Gastroesophageal sphincter (tissue), 3 donors: Measurements from ENCODE around the gene GAPVD1.

Source experiments
- CTCF ChIP-seq, 4 experiments: fragments of 200-600 bp in 2 of 4; fragments of 450-650 bp in 2 of 4; sonication (generic) in 1 of 4; IDR thresholded peaks; one replicate each; pipeline ENCODE4 v1.5.1; 2017 to 2019; ENCODE audit warnings: antibody characterized with exemption in 4 of 4, mild to moderate bottlenecking in 2 of 4, moderate library complexity in 2 of 4
- EP300 ChIP-seq: sonication (generic); formaldehyde crosslinking; IDR thresholded peaks from one replicate; pipeline ENCODE4 v1.6.1; 2017; ENCODE audit warnings: antibody characterized with exemption, mild to moderate bottlenecking
- POLR2A ChIP-seq, 2 donors: fragments of 450-650 bp; IDR thresholded peaks; one replicate each; pipeline ENCODE4 v1.6.1; 2017; ENCODE audit warnings: antibody characterized with exemption in 2 of 2, mild to moderate bottlenecking in 2 of 2, moderate library complexity in 1 of 2
- POLR2AphosphoS5 ChIP-seq: sonication (generic); formaldehyde crosslinking; IDR thresholded peaks from one replicate; pipeline ENCODE4 v1.6.1; 2017; ENCODE audit warnings: antibody characterized with exemption

GRCh38 chr9:125246261-125246667 lies 15.4 kb upstream of the GAPVD1 start:
- TF ChIP-seq POLR2A (IDR thresholded peaks at IDR 0.05) (no peak), CTCF (IDR thresholded peaks at IDR 0.05) (no peak), POLR2AphosphoS5 (no peak), EP300 (no peak)
